Natural killer cell (primary cell): ENCODE data around the gene TIMP2. TPM values are rescaled to one million over a fixed set of nuclear protein-coding genes. Genes with fewer than 3 reads are reported as not detected.

Source experiments
- ATAC-seq, 3 donors: fragments of 150-1000 bp in 2 of 3; fragments of 200-7000 bp in 1 of 3; cut with Tn5 transposase; 1 replicate in 1 of 3; 2 replicates in 2 of 3; pipeline ENCODE4 v1.10.0; 2021; ENCODE audit warnings: mild to moderate bottlenecking in 2 of 3, moderate library complexity in 2 of 3
- DNase-seq, 2 donors: peaks; one replicate each; pipeline versions ENCODE4 v3.0.0 to v3.0.0-alpha.2; 2013 to 2021; ENCODE audit warnings: mixed read lengths in 1 of 2
- H3K27ac ChIP-seq: one replicate; pipeline ENCODE4 v1.5.1; 2013; ENCODE audit warnings: mild to moderate bottlenecking, low read length
- H3K27me3 ChIP-seq: one replicate; pipeline ENCODE4 v1.6.1; 2013; ENCODE audit warnings: low read length; ENCODE audit not compliant: control insufficient read depth, insufficient read depth
- H3K36me3 ChIP-seq: one replicate; pipeline ENCODE4 v1.6.1; 2013; ENCODE audit warnings: low read length; ENCODE audit not compliant: control insufficient read depth, insufficient read depth
- H3K4me1 ChIP-seq: one replicate; pipeline ENCODE4 v1.6.1; 2013; ENCODE audit warnings: low read length; ENCODE audit not compliant: control insufficient read depth, insufficient read depth
- H3K4me3 ChIP-seq: one replicate; pipeline ENCODE4 v1.5.1; 2013; ENCODE audit warnings: low read length
- H3K9me3 ChIP-seq: one replicate; pipeline ENCODE4 v1.6.1; 2013; ENCODE audit warnings: low read length; ENCODE audit not compliant: control insufficient read depth, insufficient read depth
- H3K27ac Mint-ChIP-seq, 2 donors: one replicate each; pipeline ENCODE4 v1.8.0; 2022; ENCODE audit warnings: mild to moderate bottlenecking in 2 of 2, mixed read lengths in 2 of 2, moderate library complexity in 1 of 2
- H3K27me3 Mint-ChIP-seq, 2 donors: one replicate each; pipeline ENCODE4 v1.8.0; 2022; ENCODE audit warnings: low read depth in 2 of 2, mixed read lengths in 2 of 2
- H3K36me3 Mint-ChIP-seq: one replicate; pipeline ENCODE4 v1.8.0; 2022; ENCODE audit warnings: mixed read lengths
- H3K4me1 Mint-ChIP-seq, 2 donors: one replicate each; pipeline ENCODE4 v1.8.0; 2022; ENCODE audit warnings: mixed read lengths in 2 of 2
- H3K4me3 Mint-ChIP-seq: one replicate; pipeline ENCODE4 v1.8.0; 2022; ENCODE audit warnings: mild to moderate bottlenecking, moderate library complexity, mixed read lengths
- H3K9me3 Mint-ChIP-seq, 2 donors: one replicate each; pipeline ENCODE4 v1.8.0; 2022; ENCODE audit warnings: mixed read lengths in 2 of 2
- CTCF ChIP-seq: fragments of 200-600 bp; IDR thresholded peaks from one replicate; pipeline ENCODE4 v1.8.0; 2022; ENCODE audit warnings: antibody characterized with exemption
- WGBS: methylation state at CpG from one replicate; pipeline ENCODE4 v1.1.7; 2013; ENCODE audit warnings: missing lambda C conversion rate; ENCODE audit not compliant: insufficient coverage; 5-methylcytosine and 5-hydroxymethylcytosine counted together
- intact Hi-C: fragments of 100-400 bp; cut with micrococcal nuclease; formaldehyde crosslinking; loops from one replicate; pipeline ENCODE4 v1.14.2; 2022
- total RNA-seq, 4 donors: library from RNA; stranded (reverse); fragments of 120-200 nt in 1 of 4; gene quantifications; one replicate each; pipeline versions ENCODE4 v1.2.3 to v1.2.4, GENCODE V29; 2013 to 2022

Gene TIMP2
- total RNA-seq, 3 donors from 2014 or later (not counting 1 experiment from before 2014, with no cell fraction given): 3.6 to 8.2 (median 7.1) TPM

- no peaks in the 10 kb centered on the region for H3K36me3 Mint-ChIP-seq
- ATAC-seq (no peak), DNase-seq (no peak)
- no peak overlapping the region for H3K4me3 Mint-ChIP-seq
- no peaks in the 10 kb centered on the region for H3K9me3 Mint-ChIP-seq
- no peak overlapping the region for H3K27ac Mint-ChIP-seq
- H3K4me1 Mint-ChIP-seq: peaks cover 0 to 14% of the 10 kb centered on the region in 2 donors
- WGBS: 76% methylated on average over 4 of the region's 4 CpGs
- Histone ChIP-seq H3K9me3 (no peaks in the 10 kb centered on the region), H3K27ac (no peak overlapping the region), H3K27me3 (no peaks in the 10 kb centered on the region), H3K36me3 (no peaks in the 10 kb centered on the region), H3K4me1 (peaks cover 42% of the 10 kb centered on the region), H3K4me3 (no peak overlapping the region)
- no peak for TF ChIP-seq CTCF
- intact Hi-C loops: no loop called here
- H3K27me3 Mint-ChIP-seq: peaks cover 0 to 5% of the 10 kb centered on the region in 2 donors
Measured at GRCh38 chr17:78893684-78894083, 31.5 kb downstream of the TIMP2 start.

GRCh38 chr17:78892936-78893379 lies 32.2 kb downstream of the TIMP2 start:
- no peaks in the 10 kb centered on the region for H3K9me3 Mint-ChIP-seq
- no peak for TF ChIP-seq CTCF
- peaks cover 0 to 14% of the 10 kb centered on the region in 2 donors for H3K4me1 Mint-ChIP-seq
- H3K27me3 Mint-ChIP-seq: peaks cover 0 to 5% of the 10 kb centered on the region in 2 donors
- Histone ChIP-seq H3K27me3 (no peaks in the 10 kb centered on the region), H3K36me3 (no peaks in the 10 kb centered on the region), H3K4me3 (no peak overlapping the region), H3K27ac (no peak overlapping the region), H3K9me3 (no peaks in the 10 kb centered on the region), H3K4me1 (peaks cover 45% of the 10 kb centered on the region)
- 71% methylated on average over 6 of the region's 6 CpGs for WGBS
- intact Hi-C loops: no loop called here
- peak in 1 of 3 donors; percentile 25 for ATAC-seq
- H3K27ac Mint-ChIP-seq: no peak overlapping the region
- no peaks in the 10 kb centered on the region for H3K36me3 Mint-ChIP-seq
- DNase-seq: no peak
- no peak overlapping the region for H3K4me3 Mint-ChIP-seq

GRCh38 chr17:78892520-78892919 lies 32.7 kb downstream of the TIMP2 start:
- H3K4me3 Mint-ChIP-seq: no peak overlapping the region
- WGBS: 67% methylated on average over 5 of the region's 5 CpGs
- Histone ChIP-seq H3K27me3 (no peaks in the 10 kb centered on the region), H3K4me3 (no peak overlapping the region), H3K36me3 (no peaks in the 10 kb centered on the region), H3K9me3 (no peaks in the 10 kb centered on the region), H3K27ac (no peak overlapping the region), H3K4me1 (peaks cover 45% of the 10 kb centered on the region)
- peaks cover 0 to 5% of the 10 kb centered on the region in 2 donors for H3K27me3 Mint-ChIP-seq
- H3K4me1 Mint-ChIP-seq: peaks cover 0 to 14% of the 10 kb centered on the region in 2 donors
- no peak overlapping the region for H3K27ac Mint-ChIP-seq
- intact Hi-C loops: no loop called here
- ATAC-seq: no peak
- DNase-seq: no peak
- no peaks in the 10 kb centered on the region for H3K36me3 Mint-ChIP-seq
- no peak for TF ChIP-seq CTCF
- H3K9me3 Mint-ChIP-seq: no peaks in the 10 kb centered on the region

- intact Hi-C loops: no loop called here
- no peak overlapping the region for H3K27ac ChIP-seq
- no peaks in the 10 kb centered on the region for H3K9me3 ChIP-seq
- peaks cover 46% of the 10 kb centered on the region for H3K4me1 ChIP-seq
- Mint-ChIP-seq H3K4me1 (peaks cover 0 to 14% of the 10 kb centered on the region in 2 donors), H3K27ac (peak overlapping the region in 1 of 2 donors; percentile 68), H3K9me3 (no peaks in the 10 kb centered on the region), H3K27me3 (peaks cover 0 to 5% of the 10 kb centered on the region in 2 donors), H3K4me3 (no peak overlapping the region), H3K36me3 (no peaks in the 10 kb centered on the region)
- H3K27me3 ChIP-seq: no peaks in the 10 kb centered on the region
- ATAC-seq: no peak
- no peak for TF ChIP-seq CTCF
- H3K36me3 ChIP-seq: no peaks in the 10 kb centered on the region
- WGBS: 85% methylated on average over 14 of the region's 14 CpGs
- DNase-seq: no peak
- H3K4me3 ChIP-seq: no peak overlapping the region
Measured at GRCh38 chr17:78892062-78892456, 33.1 kb downstream of the TIMP2 start.
